GM23248 (cell line): ENCODE data around the gene GBP5.

ENCODE experiments used
- EZH2 ChIP-seq: fragments of 200-600 bp; sonication (generic); IDR thresholded peaks from 2 replicates; pipeline ENCODE4 v1.6.1; 2018; ENCODE audit warnings: antibody characterized with exemption, mild to moderate bottlenecking; ENCODE audit not compliant: insufficient read depth, poor library complexity, severe bottlenecking
- EZH2phosphoT487 ChIP-seq: fragments of 200-600 bp; sonication (generic); IDR thresholded peaks from 2 replicates; pipeline ENCODE4 v1.6.1; 2018; ENCODE audit warnings: antibody characterized with exemption, moderate library complexity, mild to moderate bottlenecking, low read depth; ENCODE audit not compliant: insufficient read depth

DNA sequence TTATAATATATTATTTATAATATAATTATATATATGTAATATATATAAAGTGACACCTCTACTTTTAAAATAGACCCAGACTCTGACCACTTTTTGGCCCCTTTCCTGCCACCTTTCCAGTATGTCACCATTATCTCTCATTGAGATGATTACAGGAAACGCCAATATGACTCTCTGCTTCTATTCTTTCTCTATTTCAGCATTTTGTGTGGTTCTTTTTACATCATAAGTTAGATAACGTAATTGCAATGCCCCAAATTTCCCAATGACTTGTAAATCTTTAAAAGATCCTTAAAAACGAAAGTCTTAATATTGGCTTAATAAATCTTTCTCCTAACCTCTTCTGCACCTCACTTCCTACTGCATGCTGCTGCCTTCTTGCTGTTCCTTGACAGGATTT lies 8.1 kb upstream of the GBP5 start:
- TF ChIP-seq EZH2 (no peak), EZH2phosphoT487 (no peak)
